HT-29 (cell line): ENCODE results near the gene ERVH48-1. TPM values are rescaled to one million over a fixed set of nuclear protein-coding genes. Genes with fewer than 3 reads are reported as not detected.
A peak's percentile ranks its signal among the peaks of the same experiment; 100 is the strongest.
"Not testable (repeated sequence)": the region's sequence is repeated elsewhere in the genome, so short reads cannot be mapped to it uniquely, and the experiment has no call there.

ENCODE experiments used
- DNase-seq: peaks from one replicate; pipeline ENCODE4 v3.0.0-alpha.2; 2015; ENCODE audit warnings: low spot score
- total RNA-seq: library from RNA; depleted of rRNA; stranded (reverse); fragments of >200 nt; shearing (Covaris generic); gene quantifications from 2 replicates; pipeline ENCODE4 v1.2.3, GENCODE V29; 2014; rRNA removed

ERVH48-1 gene
- not detected in 2 replicates for total RNA-seq

GRCh38 chr21:42925114-42925926 is at the start of gene ERVH48-1:
ERVH48-1 (minus strand) TSS chr21:42925630; CDS start chr21:42919006, 6,624 bp downstream.
- DNase-seq, result no peak

- peak; percentile 93 for DNase-seq
Measured at GRCh38 chr21:42973991-42974831, 48.8 kb upstream of the ERVH48-1 start, which contains the start of gene PKNOX1. PKNOX1 (plus strand) TSS chr21:42974562; CDS start chr21:43004382, 29,820 bp downstream.

- DNase-seq, result no peak
Measured at GRCh38 chr21:42973309-42973990, 48.0 kb upstream of the ERVH48-1 start.

GRCh38 chr21:42971897-42972275 is 46.5 kb upstream of the ERVH48-1 start:
- no peak for DNase-seq

- no peak for DNase-seq
Measured at GRCh38 chr21:42970946-42971653, 45.7 kb upstream of the ERVH48-1 start.

GRCh38 chr21:42969193-42969600 is 43.8 kb upstream of the ERVH48-1 start:
- no peak for DNase-seq

GRCh38 chr21:42967616-42968015 is 42.2 kb upstream of the ERVH48-1 start:
- DNase-seq, result not testable (repeated sequence)

- DNase-seq, result no peak
Measured at GRCh38 chr21:42965211-42965560, 39.8 kb upstream of the ERVH48-1 start.

- DNase-seq, result no peak
Measured at GRCh38 chr21:42964546-42965210, 39.2 kb upstream of the ERVH48-1 start.

GRCh38 chr21:42964086-42964485 is 38.7 kb upstream of the ERVH48-1 start:
- DNase-seq, result no peak

- no peak for DNase-seq
Measured at GRCh38 chr21:42962380-42963007, 37.1 kb upstream of the ERVH48-1 start.

GRCh38 chr21:42959728-42960127 is 34.3 kb upstream of the ERVH48-1 start:
- no peak for DNase-seq

- DNase-seq, result not testable (repeated sequence)
Measured at GRCh38 chr21:42958122-42958521, 32.7 kb upstream of the ERVH48-1 start.

GRCh38 chr21:42956824-42957630 is 31.6 kb upstream of the ERVH48-1 start:
- no peak for DNase-seq

- not testable (repeated sequence) for DNase-seq
Measured at GRCh38 chr21:42951193-42951592, 25.8 kb upstream of the ERVH48-1 start.

GRCh38 chr21:42949094-42949755 is 23.8 kb upstream of the ERVH48-1 start:
- not testable (repeated sequence) for DNase-seq

GRCh38 chr21:42942244-42942643 is 16.8 kb upstream of the ERVH48-1 start:
- DNase-seq, result no peak

GRCh38 chr21:42941696-42942085 is 16.3 kb upstream of the ERVH48-1 start:
- DNase-seq, result no peak
